Measurements from ENCODE around the gene PRCC.
A peak's percentile ranks its signal among the peaks of the same experiment; 100 is the strongest.

The PRCC gene

DNA sequence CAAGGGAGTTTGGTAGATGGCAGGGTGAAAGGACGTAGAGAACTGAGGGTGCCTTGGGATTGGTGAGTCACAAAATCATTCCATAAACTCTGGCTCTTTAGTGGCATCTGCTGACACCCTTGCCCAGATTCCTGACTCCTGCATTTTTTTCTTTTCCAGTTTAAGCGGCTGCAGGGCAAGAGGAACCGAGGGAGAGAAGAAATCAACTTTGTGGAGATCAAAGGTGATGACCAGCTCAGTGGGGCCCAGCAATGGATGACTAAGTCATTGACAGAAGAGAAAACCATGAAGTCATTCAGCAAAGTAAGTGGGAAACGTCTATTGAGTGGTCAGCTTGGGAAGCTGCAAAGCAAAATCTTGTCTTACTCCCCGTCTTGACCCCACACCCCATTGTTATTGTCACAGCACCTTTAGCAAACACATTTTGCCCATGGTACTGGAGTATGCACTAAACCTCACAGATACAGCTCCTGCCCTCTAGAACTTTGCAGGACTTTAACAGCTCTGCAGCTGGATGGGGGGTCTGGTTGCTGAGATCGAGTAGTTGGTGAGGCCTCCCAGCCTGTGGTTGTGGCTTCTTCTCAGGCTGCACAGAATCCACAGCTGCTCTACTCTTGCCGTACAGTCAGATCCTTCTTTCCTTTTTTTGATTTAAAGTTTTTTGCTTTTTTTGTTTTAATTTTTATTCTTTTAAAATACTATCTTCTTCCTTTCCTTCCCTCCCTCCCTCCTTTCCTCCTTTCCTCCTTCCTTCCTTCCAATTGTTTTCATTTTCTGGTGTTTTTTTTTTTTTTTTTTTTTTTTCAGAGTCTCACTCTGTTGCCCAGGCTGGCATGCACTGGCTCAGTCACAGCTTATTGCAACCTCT, 27.4 kb downstream of the PRCC start:
- TF ChIP-seq, protein P1, sequence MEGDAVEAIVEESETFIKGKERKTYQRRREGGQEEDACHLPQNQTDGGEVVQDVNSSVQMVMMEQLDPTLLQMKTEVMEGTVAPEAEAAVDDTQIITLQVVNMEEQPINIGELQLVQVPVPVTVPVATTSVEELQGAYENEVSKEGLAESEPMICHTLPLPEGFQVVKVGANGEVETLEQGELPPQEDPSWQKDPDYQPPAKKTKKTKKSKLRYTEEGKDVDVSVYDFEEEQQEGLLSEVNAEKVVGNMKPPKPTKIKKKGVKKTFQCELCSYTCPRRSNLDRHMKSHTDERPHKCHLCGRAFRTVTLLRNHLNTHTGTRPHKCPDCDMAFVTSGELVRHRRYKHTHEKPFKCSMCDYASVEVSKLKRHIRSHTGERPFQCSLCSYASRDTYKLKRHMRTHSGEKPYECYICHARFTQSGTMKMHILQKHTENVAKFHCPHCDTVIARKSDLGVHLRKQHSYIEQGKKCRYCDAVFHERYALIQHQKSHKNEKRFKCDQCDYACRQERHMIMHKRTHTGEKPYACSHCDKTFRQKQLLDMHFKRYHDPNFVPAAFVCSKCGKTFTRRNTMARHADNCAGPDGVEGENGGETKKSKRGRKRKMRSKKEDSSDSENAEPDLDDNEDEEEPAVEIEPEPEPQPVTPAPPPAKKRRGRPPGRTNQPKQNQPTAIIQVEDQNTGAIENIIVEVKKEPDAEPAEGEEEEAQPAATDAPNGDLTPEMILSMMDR (IDR thresholded peaks at IDR 0.05; ENCODE audit: unreplicated experiment in 3 of 3) = no peak
- Mint-ChIP-seq H3K27ac (no peak overlapping the region), H3K4me3 (no peak overlapping the region), H3K9me3 (no peaks in the 10 kb centered on the region), H3K36me3 (ENCODE audit: low read depth) (peaks cover 67% of the 10 kb centered on the region), H3K27me3 (ENCODE audit: low read depth) (no peaks in the 10 kb centered on the region), H3K4me1 (peaks cover 6% of the 10 kb centered on the region)

DNA sequence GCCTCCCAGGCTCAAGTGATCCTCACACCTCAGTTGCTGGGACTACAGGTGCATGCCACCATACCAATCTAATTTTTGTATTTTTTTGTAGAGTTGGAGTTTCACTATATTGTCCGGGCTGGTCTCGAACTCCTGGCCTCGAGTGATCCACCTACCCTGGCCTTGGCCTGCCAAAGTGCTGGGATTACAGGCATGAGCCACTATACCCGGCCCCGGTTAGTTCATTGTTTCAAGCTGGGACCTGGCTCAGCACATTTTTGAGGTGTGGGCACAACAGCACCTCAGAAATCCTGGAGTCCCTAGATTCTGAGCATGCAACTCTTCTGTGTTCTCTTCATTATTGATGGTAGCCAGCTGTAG, 28.0 kb downstream of the PRCC start:
- peaks cover 65% of the 10 kb centered on the region for H3K36me3 Mint-ChIP-seq (ENCODE audit: low read depth)
- no peak overlapping the region for H3K27ac Mint-ChIP-seq
- TF ChIP-seq, protein P1 (IDR thresholded peaks at IDR 0.05; ENCODE audit: unreplicated experiment in 3 of 3) = no peak
- peaks cover 9% of the 10 kb centered on the region for H3K4me1 Mint-ChIP-seq
- no peaks in the 10 kb centered on the region for H3K27me3 Mint-ChIP-seq (ENCODE audit: low read depth)
- no peaks in the 10 kb centered on the region for H3K9me3 Mint-ChIP-seq
- no peak overlapping the region for H3K4me3 Mint-ChIP-seq

DNA sequence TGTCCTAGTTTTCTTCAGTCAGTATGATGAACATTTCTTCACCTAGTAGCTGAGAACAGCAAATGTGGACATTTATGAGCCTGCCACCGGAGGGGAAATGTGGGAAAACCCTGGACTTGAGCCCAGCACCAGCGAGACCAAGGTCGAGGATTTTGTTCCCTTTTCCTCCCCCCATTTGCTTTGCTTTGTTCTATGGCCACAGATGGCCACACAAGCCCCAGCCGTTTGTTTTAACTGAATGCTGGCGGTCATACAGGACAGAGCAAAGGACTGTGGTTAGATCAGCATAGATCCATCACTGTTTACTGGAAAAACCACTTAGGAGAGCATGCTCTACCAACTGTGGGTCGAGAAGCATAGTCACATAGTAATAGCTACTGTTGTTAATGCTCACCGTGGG, 28.5 kb downstream of the PRCC start:
- H3K36me3 Mint-ChIP-seq (ENCODE audit: low read depth) = peaks cover 67% of the 10 kb centered on the region
- H3K9me3 Mint-ChIP-seq = no peaks in the 10 kb centered on the region

DNA sequence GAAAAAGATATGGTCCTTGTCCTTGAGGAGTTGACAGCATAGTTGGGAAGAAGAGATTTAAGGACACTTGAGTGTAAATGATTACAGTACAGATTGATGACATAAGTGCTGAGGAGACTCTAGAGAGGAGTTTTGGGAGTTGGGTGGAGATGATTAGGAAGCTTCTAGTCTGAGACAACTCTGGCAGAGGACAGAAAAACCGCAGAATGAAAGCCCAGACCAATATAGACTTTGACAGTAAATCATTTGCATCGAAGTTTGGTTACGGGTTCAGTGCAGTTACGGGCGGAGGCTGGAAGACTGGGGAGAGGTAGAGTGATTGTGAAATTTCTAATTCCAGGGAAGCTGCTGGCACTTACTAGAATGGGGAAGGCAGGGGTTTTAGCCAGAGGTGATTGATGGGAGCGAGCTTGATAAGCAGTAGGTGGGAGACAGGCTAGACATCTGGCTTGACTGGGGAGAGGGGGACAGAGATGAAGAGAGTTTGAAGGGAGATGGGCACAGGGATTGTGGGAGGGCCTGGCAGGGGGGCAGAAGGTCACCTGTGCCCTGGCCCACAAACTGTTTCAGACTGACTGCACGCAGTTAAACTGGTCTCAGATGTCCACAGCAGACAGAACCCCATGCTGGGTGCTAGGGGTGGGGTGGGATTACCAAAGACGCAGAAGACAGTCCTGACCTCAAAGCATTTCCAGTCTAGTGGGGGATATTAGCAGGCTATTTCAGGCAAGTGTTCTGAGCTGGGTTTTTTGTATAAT, 29.2 kb downstream of the PRCC start:
- Mint-ChIP-seq H3K36me3 (ENCODE audit: low read depth) (peaks cover 63% of the 10 kb centered on the region), H3K9me3 (no peaks in the 10 kb centered on the region), H3K27ac (no peak overlapping the region), H3K4me1 (peaks cover 19% of the 10 kb centered on the region), H3K4me3 (no peak overlapping the region), H3K27me3 (ENCODE audit: low read depth) (no peaks in the 10 kb centered on the region)
- TF ChIP-seq, protein P1 (IDR thresholded peaks at IDR 0.05; ENCODE audit: unreplicated experiment in 3 of 3) = no peak

More for the DNA sequence above, 28.5 kb downstream of the PRCC start:
- Mint-ChIP-seq H3K4me3 (no peak overlapping the region), H3K27me3 (ENCODE audit: low read depth) (no peaks in the 10 kb centered on the region), H3K27ac (no peak overlapping the region), H3K4me1 (peaks cover 12% of the 10 kb centered on the region)
- TF ChIP-seq, protein P1 (IDR thresholded peaks at IDR 0.05; ENCODE audit: unreplicated experiment in 3 of 3) = no peak

DNA sequence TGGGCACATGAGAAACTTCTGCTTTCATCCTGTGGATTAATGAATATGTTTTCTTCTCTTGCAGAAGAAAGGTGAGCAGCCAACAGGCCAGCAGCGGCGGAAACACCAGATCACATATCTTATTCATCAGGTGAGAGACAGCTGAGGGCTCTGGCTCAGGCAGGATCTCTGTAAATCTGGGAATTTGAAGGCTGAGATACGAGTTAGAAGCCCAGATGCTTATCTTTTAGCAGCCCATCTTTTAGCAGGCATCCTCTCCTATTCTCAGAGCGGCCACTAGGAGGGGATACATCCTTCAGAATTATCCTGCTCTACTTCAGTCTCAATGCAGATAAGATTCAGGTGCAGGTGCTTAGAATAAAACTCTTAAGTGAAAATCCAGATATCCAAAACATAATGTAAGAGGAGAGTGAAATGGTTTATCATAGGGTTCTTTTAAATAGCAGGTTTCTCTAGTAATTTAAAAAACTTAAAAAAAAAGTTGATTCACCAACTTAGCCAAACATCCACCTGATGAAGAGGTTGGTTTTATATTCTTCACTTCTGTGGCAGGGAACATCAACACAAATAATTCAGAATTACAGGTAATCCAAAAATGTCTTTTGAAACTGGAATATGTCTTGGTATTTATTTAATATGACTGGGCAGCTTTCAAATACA, 30.0 kb downstream of the PRCC start:
- no peak overlapping the region for H3K4me3 Mint-ChIP-seq
- TF ChIP-seq, protein P1 (IDR thresholded peaks at IDR 0.05; ENCODE audit: unreplicated experiment in 3 of 3) = peak; percentile 79 to 89 (median 87)
- no peaks in the 10 kb centered on the region for H3K27me3 Mint-ChIP-seq (ENCODE audit: low read depth)
- H3K4me1 Mint-ChIP-seq = peaks cover 27% of the 10 kb centered on the region
- H3K36me3 Mint-ChIP-seq (ENCODE audit: low read depth) = peaks cover 56% of the 10 kb centered on the region
- H3K9me3 Mint-ChIP-seq = no peaks in the 10 kb centered on the region
- H3K27ac Mint-ChIP-seq = no peak overlapping the region

Measured in nephron (organoid).